GM13976 (cell line): ENCODE results near the gene LHFPL6.

Source experiments
- DNase-seq: peaks from one replicate; pipeline ENCODE4 v3.0.0; 2012; ENCODE audit warnings: low spot score
- in situ Hi-C: fragments of 300-500 bp; cut with MboI; formaldehyde crosslinking; loops from one replicate; pipeline ENCODE4 v1.12.0; 2022; ENCODE audit warnings: low sequenced_read_pairs, mixed read lengths, inconsistent platforms; ENCODE audit not compliant: unreplicated experiment
- TF ChIP-seq, protein P1 (sequence below): IDR thresholded peaks from 2 replicates; pipeline ENCODE4 v1.5.1; 2012; ENCODE audit warnings: borderline replicate concordance, mild to moderate bottlenecking; ENCODE audit not compliant: insufficient read depth; ENCODE audit errors: extremely low read depth, missing control alignments, control extremely low read depth

LHFPL6 gene

DNA sequence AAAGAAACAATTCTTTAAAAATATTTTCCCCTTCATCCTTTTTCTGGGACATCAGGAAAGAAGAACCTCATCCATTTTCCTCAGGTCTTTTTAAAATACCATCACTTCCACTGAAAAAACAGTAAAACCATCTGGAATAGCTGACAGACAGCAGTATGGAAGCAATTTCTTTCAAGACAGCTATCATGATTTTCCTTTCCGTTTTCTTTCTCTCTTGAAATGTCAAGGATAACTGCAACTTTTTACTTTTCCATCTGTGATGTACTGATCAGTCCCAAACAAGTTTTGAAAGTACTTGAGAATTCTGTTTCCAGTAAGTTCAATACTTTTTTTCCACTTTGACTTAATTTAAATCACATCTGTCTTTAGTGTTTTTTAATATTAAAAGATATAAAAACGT lies 211.2 kb downstream of the LHFPL6 start:
- in situ Hi-C loops, result no loop called here
- TF ChIP-seq, protein P1, sequence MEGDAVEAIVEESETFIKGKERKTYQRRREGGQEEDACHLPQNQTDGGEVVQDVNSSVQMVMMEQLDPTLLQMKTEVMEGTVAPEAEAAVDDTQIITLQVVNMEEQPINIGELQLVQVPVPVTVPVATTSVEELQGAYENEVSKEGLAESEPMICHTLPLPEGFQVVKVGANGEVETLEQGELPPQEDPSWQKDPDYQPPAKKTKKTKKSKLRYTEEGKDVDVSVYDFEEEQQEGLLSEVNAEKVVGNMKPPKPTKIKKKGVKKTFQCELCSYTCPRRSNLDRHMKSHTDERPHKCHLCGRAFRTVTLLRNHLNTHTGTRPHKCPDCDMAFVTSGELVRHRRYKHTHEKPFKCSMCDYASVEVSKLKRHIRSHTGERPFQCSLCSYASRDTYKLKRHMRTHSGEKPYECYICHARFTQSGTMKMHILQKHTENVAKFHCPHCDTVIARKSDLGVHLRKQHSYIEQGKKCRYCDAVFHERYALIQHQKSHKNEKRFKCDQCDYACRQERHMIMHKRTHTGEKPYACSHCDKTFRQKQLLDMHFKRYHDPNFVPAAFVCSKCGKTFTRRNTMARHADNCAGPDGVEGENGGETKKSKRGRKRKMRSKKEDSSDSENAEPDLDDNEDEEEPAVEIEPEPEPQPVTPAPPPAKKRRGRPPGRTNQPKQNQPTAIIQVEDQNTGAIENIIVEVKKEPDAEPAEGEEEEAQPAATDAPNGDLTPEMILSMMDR, result no peak
- no peak for DNase-seq

DNA sequence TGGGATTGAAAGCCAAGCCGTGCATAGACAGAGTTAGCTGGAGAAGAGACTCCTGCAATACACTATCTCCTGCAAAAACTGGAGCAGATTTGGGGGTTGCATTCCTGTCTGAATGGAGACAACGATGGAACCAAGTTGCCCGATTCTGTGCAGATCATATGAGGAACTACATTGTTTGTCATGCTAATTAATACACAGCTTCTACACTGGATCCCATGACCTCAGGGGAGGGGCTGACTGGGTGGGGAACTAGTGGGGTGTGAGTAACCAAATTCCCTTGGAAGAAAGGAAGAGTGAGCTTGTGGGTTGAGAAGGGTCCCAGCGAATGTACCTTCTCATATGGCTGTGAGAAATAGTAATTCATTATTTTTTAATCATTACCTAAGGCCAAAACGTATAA lies 214.0 kb downstream of the LHFPL6 start:
- TF ChIP-seq, protein P1, result no peak
- in situ Hi-C loops, result no loop called here
- DNase-seq, result no peak

DNA sequence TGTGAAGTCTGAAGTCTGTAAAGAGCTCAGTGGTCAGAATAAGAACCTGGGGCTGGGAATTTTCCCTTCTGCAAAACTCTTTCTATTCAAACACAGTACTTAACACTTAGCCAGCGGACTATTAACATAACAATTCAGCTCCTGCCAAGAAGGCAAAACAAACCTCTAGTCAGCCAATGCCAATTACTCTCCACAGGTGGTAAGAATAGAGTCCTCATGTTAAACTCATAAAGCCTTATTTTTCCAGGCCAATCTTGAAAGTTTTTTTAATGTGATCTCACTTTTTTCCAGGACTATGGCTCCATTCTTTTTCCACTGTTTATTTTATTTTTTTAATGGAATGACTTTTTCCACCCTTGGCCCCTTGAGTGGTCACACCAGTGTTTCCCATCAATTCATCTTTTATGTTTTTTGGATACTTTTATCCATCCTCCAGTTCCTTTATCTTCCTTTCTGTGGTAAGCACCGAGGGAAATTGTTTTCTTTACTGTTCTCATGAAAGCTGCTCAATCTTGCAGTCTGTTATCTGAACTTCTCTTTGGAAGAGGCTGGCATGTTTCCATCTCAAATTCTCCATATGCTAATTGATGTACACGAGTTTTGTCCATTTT lies 217.3 kb downstream of the LHFPL6 start:
- TF ChIP-seq, protein P1, result no peak
- in situ Hi-C loops, result no loop called here
- DNase-seq, result no peak

DNA sequence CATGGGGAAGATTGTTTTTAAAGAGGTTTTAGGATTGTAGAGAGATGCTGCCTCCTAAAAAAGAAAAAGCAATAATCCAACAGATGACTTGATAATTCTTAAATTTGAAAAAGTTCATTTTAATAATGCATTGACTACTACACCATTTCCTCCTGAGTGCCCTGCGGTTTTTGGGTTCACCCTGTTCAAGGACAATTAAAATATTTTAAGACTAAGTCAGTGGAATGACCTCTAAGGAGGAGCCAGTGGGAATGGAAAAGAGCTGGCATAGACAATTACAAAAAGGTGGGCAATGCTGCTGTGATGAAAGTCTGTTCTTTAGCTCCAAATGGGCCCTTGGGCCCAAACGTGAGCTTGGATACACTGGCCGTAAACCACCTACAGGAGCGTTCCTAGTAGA lies 217.8 kb downstream of the LHFPL6 start:
- DNase-seq, result no peak
- in situ Hi-C loops, result no loop called here

DNA sequence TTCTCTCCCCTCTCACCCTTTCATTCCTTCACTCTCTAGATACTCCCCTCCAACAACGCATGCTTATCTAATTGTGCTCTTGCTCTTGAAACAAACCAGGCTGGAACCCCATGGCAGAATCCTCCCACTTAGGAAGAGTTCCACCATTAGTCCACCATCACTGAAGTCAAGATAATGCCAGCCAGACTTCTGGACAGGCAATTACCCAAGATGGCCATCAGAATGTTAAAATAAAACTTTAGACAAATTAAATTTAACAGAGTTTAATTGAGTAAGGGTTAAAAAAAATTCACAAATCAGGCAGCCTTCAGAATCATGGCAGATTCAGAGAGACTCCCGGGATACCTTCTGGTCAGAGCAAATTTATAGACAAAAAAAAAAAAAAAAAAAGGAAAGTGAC lies 221.5 kb downstream of the LHFPL6 start:
- no peak for DNase-seq
- in situ Hi-C loops, result no loop called here
- TF ChIP-seq, protein P1, result no peak

More for the DNA sequence above, 217.8 kb downstream of the LHFPL6 start:
- TF ChIP-seq, protein P1, result no peak

DNA sequence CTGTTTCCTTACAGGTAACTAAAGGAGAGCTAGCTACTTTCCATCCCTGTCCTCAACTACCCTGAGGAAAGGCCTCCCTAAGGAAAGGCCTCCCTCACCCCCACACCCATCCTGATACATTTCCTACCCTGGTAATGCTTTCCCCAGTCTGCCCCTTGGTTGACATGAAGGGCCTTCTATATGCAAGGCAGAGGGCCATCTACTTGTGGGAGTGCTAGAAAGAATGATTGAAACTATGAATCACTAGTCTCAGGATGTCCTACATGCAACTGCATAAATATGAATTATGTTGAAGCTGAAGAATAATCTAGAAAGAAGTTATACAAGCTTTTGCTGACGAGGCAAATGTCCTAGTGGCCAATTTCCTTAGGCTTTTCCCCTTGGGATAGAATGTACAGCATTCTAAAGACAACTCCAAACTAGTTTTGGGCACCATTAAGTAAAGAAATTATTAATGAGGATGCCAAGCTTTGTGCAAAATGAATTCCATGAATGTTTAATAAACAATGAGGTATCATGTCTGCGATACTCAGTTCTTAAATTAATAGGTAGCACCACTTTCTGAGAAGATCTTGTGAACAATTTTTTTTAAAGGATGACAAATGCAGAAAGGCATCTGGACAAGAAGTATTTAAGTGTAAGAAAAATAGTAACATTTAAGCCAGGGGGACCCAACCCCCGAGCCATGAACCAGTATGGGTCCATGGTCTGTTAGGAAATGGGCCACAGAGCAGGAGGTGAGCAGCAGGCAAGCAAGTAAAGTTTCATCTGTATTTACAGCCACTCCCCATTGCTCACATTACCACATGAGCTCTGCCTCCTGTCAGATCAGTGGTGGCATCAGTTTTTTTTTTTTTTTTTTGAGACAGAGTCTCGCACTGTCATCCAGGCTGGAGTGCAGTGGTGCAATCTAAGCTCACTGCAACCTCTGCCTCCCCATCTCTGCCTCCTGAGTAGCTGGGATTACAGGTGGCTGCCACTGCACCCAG lies 223.0 kb downstream of the LHFPL6 start:
- no peak for DNase-seq
- TF ChIP-seq, protein P1, result no peak
- in situ Hi-C loops, result no loop called here
